SK-N-SH (cell line): Measurements from ENCODE around the gene ZBTB3. TPM values are rescaled to one million over a fixed set of nuclear protein-coding genes. Genes with fewer than 3 reads are reported as not detected.

Experiments
- CTCF ChIA-PET: fragments of 300-600, 350-600 bp; formaldehyde crosslinking; extraction: SDS; loops from one replicate; lab custom pipeline; 2021; lab: Yijun Ruan, JAX
- POLR2A ChIA-PET: fragments of 350-600 bp; sonication (Branson Sonifier 250); formaldehyde crosslinking; extraction: SDS; loops from one replicate; lab custom pipeline; 2020; ENCODE audit warnings: antibody characterized with exemption, inconsistent platforms; lab: Yijun Ruan, JAX
- DNase-seq: peaks from one replicate; pipeline ENCODE4 v3.0.0; 2012
- H2AFZ ChIP-seq: fragments of 200-600 bp; sonication (generic); 2 replicates; pipeline ENCODE4 v1.8.1; 2016; ENCODE audit warnings: antibody characterized with exemption, mild to moderate bottlenecking, low read depth
- H3F3A ChIP-seq: fragments of 200-600 bp; sonication (generic); replicated peaks from 2 replicates; pipeline ENCODE3; 2016; ENCODE audit warnings: antibody characterized with exemption, mild to moderate bottlenecking; ENCODE audit not compliant: insufficient read depth
- H3K27ac ChIP-seq, 2 experiments: fragments of 200-500 bp in 1 of 2; fragments of 200-600 bp in 1 of 2; sonication (Bioruptor generic) in 1 of 2; sonication (generic), shearing (Covaris generic) in 1 of 2; 2 replicates each; pipeline versions ENCODE4 v1.5.1 to v1.6.1; 2014 to 2016; ENCODE audit warnings: low read depth in 2 of 2, inconsistent platforms in 1 of 2, low read length in 1 of 2, mild to moderate bottlenecking in 1 of 2, mixed read lengths in 1 of 2
- H3K27me3 ChIP-seq: fragments of 200-600 bp; sonication (generic), shearing (Covaris generic); 2 replicates; pipeline ENCODE4 v1.6.1; 2016; ENCODE audit warnings: mixed run types; ENCODE audit not compliant: insufficient read depth
- H3K36me3 ChIP-seq, 2 experiments: fragments of 200-500 bp in 1 of 2; fragments of 200-600 bp in 1 of 2; sonication (Bioruptor generic) in 1 of 2; sonication (generic) in 1 of 2; replicated peaks in 1 of 2; 2 replicates each; pipeline versions ENCODE3 to v1.5.1; 2014 to 2016; ENCODE audit warnings: low read length in 1 of 2, mild to moderate bottlenecking in 1 of 2; ENCODE audit not compliant: insufficient read depth in 2 of 2, control insufficient read depth in 1 of 2
- H3K4me1 ChIP-seq, 2 experiments: fragments of 200-500 bp in 1 of 2; fragments of 200-600 bp in 1 of 2; sonication (Bioruptor generic) in 1 of 2; sonication (generic), shearing (Covaris generic) in 1 of 2; 2 replicates each; pipeline versions ENCODE4 v1.5.1 to v1.6.1; 2014 to 2016; ENCODE audit warnings: low read depth in 1 of 2, low read length in 1 of 2, mixed run types in 1 of 2; ENCODE audit not compliant: insufficient read depth in 2 of 2, control insufficient read depth in 1 of 2
- H3K4me2 ChIP-seq: fragments of 200-600 bp; sonication (generic), shearing (Covaris generic); 2 replicates; pipeline ENCODE4 v1.6.1; 2017; ENCODE audit warnings: mixed run types
- H3K4me3 ChIP-seq, 2 experiments: fragments of 200-500 bp in 1 of 2; fragments of 200-600 bp in 1 of 2; sonication (Bioruptor generic) in 1 of 2; sonication (generic), shearing (Covaris generic) in 1 of 2; 2 replicates each; pipeline versions ENCODE4 v1.5.1 to v1.8.1; 2014 to 2016; ENCODE audit warnings: low read depth in 2 of 2, inconsistent platforms in 1 of 2, low read length in 1 of 2, mild to moderate bottlenecking in 1 of 2, mixed read lengths in 1 of 2, moderate library complexity in 1 of 2
- H3K79me2 ChIP-seq: fragments of 200-600 bp; sonication (generic); 2 replicates; pipeline ENCODE4 v1.8.1; 2017; ENCODE audit warnings: mild to moderate bottlenecking; ENCODE audit not compliant: insufficient read depth
- H3K9ac ChIP-seq: fragments of 200-600 bp; sonication (generic); 2 replicates; pipeline ENCODE4 v1.6.1; 2017; ENCODE audit warnings: mixed run types
- H3K9me2 ChIP-seq: fragments of 200-600 bp; sonication (generic); 2 replicates; pipeline ENCODE4 v1.6.1; 2017; ENCODE audit warnings: mixed run types
- H3K9me3 ChIP-seq: fragments of 200-600 bp; sonication (generic); 2 replicates; pipeline ENCODE4 v1.6.1; 2017; ENCODE audit warnings: mixed run types, mild to moderate bottlenecking, moderate library complexity
- H4K20me1 ChIP-seq: fragments of 200-600 bp; sonication (generic); 2 replicates; pipeline ENCODE4 v1.6.1; 2017; ENCODE audit warnings: mild to moderate bottlenecking, mixed run types; ENCODE audit not compliant: insufficient read depth
- CHD2 ChIP-seq: fragments of 150-350 bp; IDR thresholded peaks from 2 replicates; pipeline ENCODE4 v1.6.1; 2018; ENCODE audit warnings: low read length; ENCODE audit not compliant: partially characterized antibody
- ELF1 ChIP-seq: IDR thresholded peaks from 2 replicates; pipeline ENCODE4 v1.4.0; 2012
- EP300 ChIP-seq, 2 experiments: IDR thresholded peaks; 2 replicates each; pipeline versions ENCODE4 v1.4.0 to v1.6.1; 2012; ENCODE audit warnings: borderline replicate concordance in 1 of 2, low read depth in 1 of 2, low read length in 1 of 2
- FOXJ3 ChIP-seq: sonication (generic); formaldehyde crosslinking; IDR thresholded peaks from 2 replicates; pipeline ENCODE4 v1.5.1; 2020; ENCODE audit warnings: mild to moderate bottlenecking, missing genetic modification reagents
- FOXM1 ChIP-seq: IDR thresholded peaks from 2 replicates; pipeline ENCODE4 v1.4.0; 2012; ENCODE audit warnings: low read depth, mild to moderate bottlenecking
- GABPA ChIP-seq: IDR thresholded peaks from 2 replicates; pipeline ENCODE4 v1.4.0; 2012; ENCODE audit warnings: low read depth, mild to moderate bottlenecking
- GATA2 ChIP-seq: sonication (generic); formaldehyde crosslinking; IDR thresholded peaks from 2 replicates; pipeline ENCODE4 v1.5.0; 2020; ENCODE audit warnings: mild to moderate bottlenecking, missing genetic modification reagents
- MEF2A ChIP-seq: IDR thresholded peaks from 2 replicates; pipeline ENCODE4 v1.4.0; 2012; ENCODE audit warnings: low read depth, borderline replicate concordance
- MXI1 ChIP-seq: IDR thresholded peaks from 2 replicates; pipeline ENCODE4 v1.6.1; 2012; ENCODE audit warnings: mild to moderate bottlenecking, low read depth, low read length, improper control_type of control experiment
- NRF1 ChIP-seq: IDR thresholded peaks from 2 replicates; pipeline ENCODE4 v1.6.1; 2012; ENCODE audit warnings: low read depth, mild to moderate bottlenecking, low read length
- PBX3 ChIP-seq: IDR thresholded peaks from 2 replicates; pipeline ENCODE4; 2012
- POLR2AphosphoS5 ChIP-seq: IDR thresholded peaks from 2 replicates; pipeline ENCODE4 v1.6.1; 2012; ENCODE audit warnings: low read depth, low read length
- RFX5 ChIP-seq: IDR thresholded peaks from 2 replicates; pipeline ENCODE4 v1.6.1; 2012; ENCODE audit warnings: mild to moderate bottlenecking, improper control_type of control experiment, low read length
- RXRA ChIP-seq: IDR thresholded peaks from 2 replicates; pipeline ENCODE4 v1.4.0; 2012; ENCODE audit warnings: low read depth, mild to moderate bottlenecking, borderline replicate concordance
- SIN3A ChIP-seq: IDR thresholded peaks from 2 replicates; pipeline ENCODE4 v1.6.1; 2012; ENCODE audit warnings: low read depth, mild to moderate bottlenecking, low read length, moderate library complexity, borderline replicate concordance
- TAF1 ChIP-seq: IDR thresholded peaks from 2 replicates; pipeline ENCODE4 v1.6.1; 2012; ENCODE audit warnings: low read depth, mild to moderate bottlenecking, low read length, moderate library complexity, borderline replicate concordance
- TCF12 ChIP-seq: IDR thresholded peaks from 2 replicates; pipeline ENCODE4 v1.4.0; 2012
- USF1 ChIP-seq: IDR thresholded peaks from 2 replicates; pipeline ENCODE4 v1.4.0; 2012; ENCODE audit warnings: low read depth, borderline replicate concordance
- YY1 ChIP-seq: IDR thresholded peaks from 2 replicates; pipeline ENCODE4 v1.4.0; 2012; ENCODE audit warnings: low read depth, mild to moderate bottlenecking
- ZBTB33 ChIP-seq: IDR thresholded peaks from 2 replicates; pipeline ENCODE4 v1.4.0; 2012; ENCODE audit warnings: low read depth, borderline replicate concordance
- WGBS: methylation state at CpG from one replicate; pipeline ENCODE4 v1.1.6; 2017; ENCODE audit warnings: low lambda C conversion rate; 5-methylcytosine and 5-hydroxymethylcytosine counted together
- polyA plus RNA-seq, 3 experiments: library from polyadenylated mRNA; depleted of rRNA; stranded (reverse); fragments of >200 nt; gene quantifications; 2 replicates each; pipeline ENCODE4 v1.2.3, GENCODE V29; 2012
- TF ChIP-seq, protein P1 (sequence below): fragments of 150-350 bp; IDR thresholded peaks from 2 replicates; pipeline ENCODE4 v1.6.1; 2016; ENCODE audit warnings: mild to moderate bottlenecking, low read depth, low read length
- TF ChIP-seq, protein P2 (sequence below): IDR thresholded peaks from 2 replicates; pipeline ENCODE4 v1.4.0; 2012; ENCODE audit warnings: low read depth

ZBTB3 gene
- polyA plus RNA-seq, 1 of the 3 experiments (the other 2 are of a cell fraction): 2.1 TPM

GRCh38 chr11:62727872-62728170, 26.1 kb downstream of the ZBTB3 start (continued):
- TF ChIP-seq USF1: no peak
- peak; percentile 99 for TF ChIP-seq RFX5
- TF ChIP-seq TAF1: peak; percentile 39; the same call in 1 of the 2 replicates
- no peak for TF ChIP-seq MEF2A
- TF ChIP-seq GATA2 (CRISPR knock-in tag): no peak

- peak; percentile 95 for DNase-seq
- Histone ChIP-seq H3K4me3 (peak within 1 kb of the TSS; percentile 89 to 92), H3K79me2 (peaks cover 84% of the 10 kb centered on the region)
- TF ChIP-seq ELF1 (peak; percentile 85), POLR2AphosphoS5 (peak; percentile 89), PBX3 (peak; percentile 6), YY1 (peak; percentile 54), FOXM1 (no peak), GABPA (peak; percentile 72), GATA2 (CRISPR knock-in tag) (no peak), EP300 (IDR thresholded peaks at IDR 0.05; ENCODE audit: borderline replicate concordance in 1 of 2, low read depth in 1 of 2, low read length in 1 of 2) (no peak), SIN3A (peak; percentile 80; the same call in 1 of the 2 replicates), TCF12 (no peak), RXRA (no peak), ZBTB33 (no peak), NRF1 (peak; percentile 93), TAF1 (peak; percentile 48), FOXJ3 (CRISPR knock-in tag) (no peak), CHD2 (peak; percentile 66), RFX5 (no peak; the same call in 1 of the 2 replicates), MXI1 (peak; percentile 87)
- TF ChIP-seq, protein P1, sequence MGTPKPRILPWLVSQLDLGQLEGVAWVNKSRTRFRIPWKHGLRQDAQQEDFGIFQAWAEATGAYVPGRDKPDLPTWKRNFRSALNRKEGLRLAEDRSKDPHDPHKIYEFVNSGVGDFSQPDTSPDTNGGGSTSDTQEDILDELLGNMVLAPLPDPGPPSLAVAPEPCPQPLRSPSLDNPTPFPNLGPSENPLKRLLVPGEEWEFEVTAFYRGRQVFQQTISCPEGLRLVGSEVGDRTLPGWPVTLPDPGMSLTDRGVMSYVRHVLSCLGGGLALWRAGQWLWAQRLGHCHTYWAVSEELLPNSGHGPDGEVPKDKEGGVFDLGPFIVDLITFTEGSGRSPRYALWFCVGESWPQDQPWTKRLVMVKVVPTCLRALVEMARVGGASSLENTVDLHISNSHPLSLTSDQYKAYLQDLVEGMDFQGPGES: no peak
- TF ChIP-seq, protein P2, sequence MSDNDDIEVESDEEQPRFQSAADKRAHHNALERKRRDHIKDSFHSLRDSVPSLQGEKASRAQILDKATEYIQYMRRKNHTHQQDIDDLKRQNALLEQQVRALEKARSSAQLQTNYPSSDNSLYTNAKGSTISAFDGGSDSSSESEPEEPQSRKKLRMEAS: peak; percentile 89
- TF ChIP-seq, all 33 proteins: peak for 11
- Histone ChIP-seq H3K4me1 (peaks cover 12 to 21% of the 10 kb centered on the region in 2 experiments; a peak in 3 of 4 replicates), H2AFZ (peak within 1 kb of the TSS; percentile 99), H3K9me2 (no peaks in the 10 kb centered on the region), H4K20me1 (peaks cover 36% of the 10 kb centered on the region), H3K4me2 (peak within 1 kb of the TSS; percentile 93), H3K27ac (peak within 1 kb of the TSS; percentile 99), H3K9ac (peak within 1 kb of the TSS; percentile 88), H3K27me3 (no peaks in the 10 kb centered on the region), H3F3A (peaks cover 26% of the 10 kb centered on the region), H3K36me3 (peaks cover 27 to 38% of the 10 kb centered on the region in 2 experiments), H3K9me3 (no peaks in the 10 kb centered on the region)
- WGBS: 2% methylated on average over 25 of the region's 72 CpGs
- CTCF ChIA-PET: interaction anchor here (0.6 to 2.3 kb wide), 10 partner anchors 12 to 99 kb away, joined by 3 to 9 read pairs (median 4); partner anchors contain the start of genes BSCL2, POLR2G and TMEM179B
- POLR2A ChIA-PET: interaction anchor here (0.7 to 4.5 kb wide), 18 partner anchors 17 to 163 kb away, joined by 3 to 33 read pairs (median 7); partner anchors contain the start of genes B3GAT3, C11orf98, CSKMT and LBHD1
These were observed 26.6 kb downstream of the ZBTB3 start, which contains the start of gene HNRNPUL2 for GRCh38 chr11:62727165-62727871. HNRNPUL2 (minus strand) TSS chr11:62727457; CDS start chr11:62727156, 301 bp downstream.
